IPS DF 4.7 (cell line): ENCODE results near the gene KIAA1614.

Source experiments
- DNase-seq: peaks from one replicate; pipeline ENCODE4 v3.0.0-alpha.2; 2013; ENCODE audit warnings: low spot score; ENCODE audit errors: extremely low read depth

KIAA1614 gene

DNA sequence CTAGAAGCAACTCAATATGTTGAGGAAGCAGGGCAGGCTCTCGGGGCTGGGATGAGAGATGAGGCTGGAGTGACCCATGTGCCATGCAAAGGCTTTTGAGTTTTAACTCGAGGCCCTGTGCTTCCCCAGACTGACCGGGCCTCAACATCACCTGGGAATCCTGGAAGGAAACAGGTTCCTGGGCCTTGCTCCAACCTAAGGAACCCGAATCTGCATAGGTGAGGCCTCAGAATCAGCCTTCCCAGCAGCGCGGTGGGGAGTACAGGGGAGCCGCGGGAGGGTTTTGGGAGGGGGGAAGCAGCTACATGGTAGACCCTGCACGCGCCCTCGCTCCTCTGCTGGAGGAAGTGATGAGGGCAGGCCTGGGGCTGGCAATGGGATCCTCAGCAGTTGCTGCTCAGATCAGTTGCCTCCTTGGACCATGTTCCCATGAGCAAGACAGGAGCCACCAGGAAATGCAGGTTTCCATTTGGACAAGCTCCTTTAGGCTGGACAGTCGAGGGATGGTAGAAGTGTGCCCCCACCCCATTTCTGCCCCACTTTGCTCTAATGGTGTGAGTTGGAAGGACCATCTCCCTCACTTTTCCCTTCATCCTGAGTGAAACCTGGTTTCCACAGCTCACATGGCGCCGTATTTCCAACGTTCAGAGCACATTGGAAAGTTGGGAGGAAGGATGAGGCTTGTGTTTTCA lies 4.5 kb upstream of the KIAA1614 start:
- no peak for DNase-seq

DNA sequence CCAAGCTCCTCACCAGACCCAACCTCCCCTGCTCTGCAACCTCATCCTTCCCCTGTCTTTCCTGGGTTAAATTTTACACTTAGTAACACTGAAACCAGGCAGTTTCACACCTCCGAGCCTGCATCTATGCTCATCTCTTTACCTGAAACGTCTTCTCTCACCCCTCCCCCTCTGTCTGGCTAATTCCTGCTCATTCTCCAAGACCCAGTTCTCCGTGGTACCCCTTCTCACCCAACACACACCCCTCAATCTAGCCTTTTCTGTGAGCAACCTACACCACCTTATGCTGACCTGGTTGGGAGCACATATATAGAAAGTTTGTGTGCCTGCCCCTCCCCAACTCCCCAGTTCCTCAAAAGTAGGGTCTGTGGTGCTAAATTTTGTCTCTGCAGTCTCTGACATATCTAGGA lies 3.7 kb upstream of the KIAA1614 start:
- no peak for DNase-seq

DNA sequence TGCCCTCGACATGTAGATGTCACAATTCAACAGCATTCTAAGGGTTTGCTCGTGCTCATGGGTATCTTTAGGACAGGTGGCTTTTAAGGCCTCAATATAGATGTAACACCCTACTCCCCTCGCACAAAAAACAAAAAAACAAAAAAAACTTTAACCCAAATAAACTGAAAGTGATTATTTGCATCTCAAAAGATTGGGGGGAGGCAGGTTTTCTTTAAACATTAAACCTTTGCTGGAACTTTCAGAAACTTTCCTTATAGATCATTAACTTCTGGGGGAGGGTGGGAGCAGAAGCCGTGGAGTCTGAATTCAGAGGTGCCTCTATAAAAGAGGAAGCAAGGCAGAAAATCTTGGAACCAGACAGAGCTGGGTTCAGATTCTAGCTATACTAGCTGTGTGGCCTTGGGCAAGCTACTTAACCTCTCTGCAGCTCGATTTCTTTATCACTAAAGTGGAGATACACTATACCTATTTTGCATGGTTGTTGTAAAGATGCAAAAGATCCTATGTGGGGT lies 3.2 kb upstream of the KIAA1614 start:
- DNase-seq = no peak

DNA sequence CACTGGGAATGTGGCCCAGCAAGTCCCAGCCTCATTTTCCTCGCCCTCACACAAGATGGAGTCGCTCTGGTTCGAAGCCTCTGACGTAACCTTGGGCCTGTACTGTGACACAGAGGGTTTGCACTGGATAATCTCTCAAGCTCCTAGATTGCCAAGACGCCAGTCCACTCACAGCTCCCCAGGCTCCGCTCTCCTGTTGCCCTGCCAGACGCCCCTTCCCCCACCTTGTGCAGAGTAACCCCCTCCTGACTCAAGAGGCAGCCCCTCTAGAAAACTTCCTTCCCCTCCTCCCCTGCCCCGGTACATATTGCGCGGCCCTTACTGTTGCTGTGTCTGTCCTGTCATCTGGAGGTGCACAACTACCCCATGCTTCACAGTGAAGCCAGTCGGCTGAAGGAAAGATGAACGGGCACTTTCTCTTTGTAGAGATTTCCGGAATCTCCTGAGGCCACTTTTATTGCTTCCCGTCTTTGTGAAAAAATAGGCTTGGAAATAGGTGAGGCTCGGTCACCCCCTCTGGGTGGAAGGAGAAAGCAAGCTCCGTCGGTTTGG lies 981 bp upstream of the KIAA1614 start:
- no peak for DNase-seq

DNA sequence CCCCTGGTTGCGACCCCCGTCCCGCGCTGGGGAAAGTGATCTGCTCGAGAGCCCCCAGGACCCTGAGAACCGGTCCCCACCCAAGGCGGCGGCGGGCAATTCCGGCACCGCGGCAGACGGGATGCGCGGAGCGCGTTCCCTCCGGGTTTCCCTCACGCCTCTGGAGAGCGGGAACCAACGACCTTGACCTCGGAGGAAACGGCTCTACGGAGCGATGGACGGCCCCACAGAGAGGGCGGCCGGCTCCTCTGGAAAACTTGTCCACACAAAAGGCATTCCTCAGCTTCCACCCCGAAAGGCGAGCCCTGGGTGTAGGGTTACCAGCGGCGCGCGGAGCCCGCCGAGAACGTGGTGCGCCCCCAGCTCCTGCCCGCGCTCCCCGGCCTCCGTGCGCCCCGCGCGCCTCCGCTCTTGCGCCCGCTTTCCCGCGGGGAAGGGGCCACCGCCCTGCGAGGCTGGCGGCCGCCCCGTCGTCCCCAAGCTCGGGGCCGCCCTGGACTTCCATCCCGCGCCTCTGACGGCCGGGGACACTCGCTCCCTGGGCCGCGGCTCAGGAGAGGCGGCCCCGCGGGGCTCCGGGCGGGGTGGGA lies 391 bp upstream of the KIAA1614 start:
- no peak for DNase-seq

DNA sequence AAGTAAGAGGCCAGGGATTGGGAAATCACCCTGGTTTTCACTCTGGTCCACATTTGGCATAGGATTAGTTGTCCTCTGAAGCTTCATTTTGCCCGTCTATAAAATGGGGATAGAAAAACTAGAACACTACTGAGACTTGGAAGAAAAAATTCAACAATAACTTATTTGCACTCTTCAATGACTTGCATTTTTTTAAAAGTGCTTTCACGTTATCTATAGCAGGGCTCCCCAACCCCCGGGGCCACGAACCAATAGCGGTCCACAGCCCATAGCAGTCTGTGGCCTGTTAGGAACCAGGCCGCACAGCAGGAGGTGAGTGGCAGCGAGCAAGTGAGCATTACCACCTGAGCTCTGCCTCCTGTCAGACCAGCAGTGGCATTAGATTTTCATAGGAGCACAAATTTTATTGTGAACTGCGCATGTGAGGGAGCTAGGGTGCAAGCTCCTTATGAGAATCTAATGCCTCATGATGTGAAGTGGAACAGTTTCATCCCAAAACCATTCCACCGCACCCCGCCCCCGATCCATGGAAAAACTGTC lies 2.8 kb downstream of the KIAA1614 start:
- DNase-seq = no peak

DNA sequence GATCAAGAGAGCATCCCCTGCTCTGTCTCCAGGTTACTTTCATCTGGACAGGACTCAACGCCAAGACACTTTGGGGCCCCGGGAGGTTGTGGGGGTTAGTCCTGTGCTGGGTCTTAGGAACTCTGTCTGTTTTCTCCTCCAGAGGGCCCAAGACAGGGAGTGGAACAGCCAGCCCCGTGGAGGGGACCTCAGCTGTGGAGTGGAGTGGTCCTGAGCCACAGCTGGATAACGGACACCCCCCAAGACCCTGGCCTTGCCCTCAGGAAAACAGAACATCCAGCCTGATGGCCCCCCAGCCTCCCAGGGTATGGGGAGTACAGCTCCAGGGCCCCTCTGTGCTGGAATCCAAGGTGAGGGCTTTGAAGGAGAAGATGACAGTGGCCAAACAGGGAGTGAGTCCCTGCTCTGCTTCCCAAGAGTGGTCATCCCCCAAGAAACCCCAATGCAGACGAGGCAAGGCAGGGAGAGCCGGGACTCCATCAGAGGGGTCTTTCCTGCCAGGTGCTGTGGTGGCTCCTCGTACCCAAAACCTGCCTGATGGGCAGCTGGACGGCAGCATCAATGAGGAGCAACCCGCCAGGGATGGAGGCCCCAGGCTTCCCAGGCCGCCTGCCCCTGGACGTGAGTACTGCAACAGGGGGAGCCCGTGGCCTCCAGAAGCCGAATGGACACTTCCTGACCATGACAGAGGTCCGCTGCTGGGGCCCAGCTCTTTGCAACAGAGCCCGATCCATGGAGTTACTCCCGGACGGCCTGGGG lies 3.5 kb downstream of the KIAA1614 start:
- no peak for DNase-seq

DNA sequence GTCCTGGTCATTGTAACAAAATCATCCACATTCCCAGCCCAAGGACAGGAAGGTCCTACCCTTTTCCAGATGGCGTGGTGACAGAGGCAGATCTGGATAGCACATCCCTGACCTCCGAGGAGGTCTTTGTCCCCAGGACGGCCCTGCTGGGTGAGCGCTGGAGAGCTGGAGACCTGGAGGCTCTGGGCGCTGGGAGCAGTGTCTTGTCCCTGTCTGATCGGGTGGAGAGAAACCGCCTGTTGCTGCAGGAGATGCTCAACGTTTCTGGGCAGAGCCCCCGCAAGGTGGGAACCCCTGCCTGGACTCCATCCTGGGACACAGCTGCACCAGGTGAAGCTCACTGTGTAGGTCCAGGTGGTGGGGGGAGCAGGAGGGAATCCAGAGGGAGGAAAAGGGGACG lies 4.1 kb downstream of the KIAA1614 start:
- DNase-seq = no peak

DNA sequence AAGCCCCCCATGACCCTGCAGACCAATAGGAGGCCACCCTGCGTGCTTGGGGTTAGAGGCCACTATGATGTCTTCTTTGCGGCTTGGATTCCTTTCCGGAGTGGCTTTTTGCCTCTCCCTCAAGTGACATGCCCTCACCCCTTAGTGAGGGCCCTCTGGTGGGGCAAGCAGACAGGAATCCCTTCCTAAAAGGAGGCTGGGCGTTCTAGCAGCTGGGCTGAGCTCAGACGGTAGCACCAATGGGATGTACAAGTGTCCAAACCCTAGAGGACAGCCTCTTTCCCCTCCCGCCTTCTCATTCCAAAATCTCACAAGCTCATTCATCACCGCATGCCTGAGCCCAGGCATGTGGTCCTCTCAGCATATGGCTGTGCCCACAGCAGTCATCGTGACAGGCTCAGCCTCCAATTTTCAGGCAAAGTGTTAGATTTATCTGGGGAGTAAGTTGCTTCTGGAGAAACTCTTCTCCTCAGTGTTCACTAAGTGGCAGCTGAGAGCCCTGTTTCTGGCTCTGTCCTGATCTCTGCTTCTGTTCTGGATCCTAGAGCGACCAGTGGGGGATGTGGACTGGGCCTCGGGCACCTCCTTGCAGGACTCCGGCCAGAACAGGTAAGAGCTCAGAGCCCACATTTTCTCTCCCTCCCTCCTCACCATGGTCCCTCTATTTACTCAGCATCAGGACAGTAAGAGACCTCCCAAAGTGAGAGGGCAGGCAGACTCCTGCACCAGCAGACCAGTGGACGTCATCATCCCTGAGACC lies 4.8 kb downstream of the KIAA1614 start:
- DNase-seq = no peak

DNA sequence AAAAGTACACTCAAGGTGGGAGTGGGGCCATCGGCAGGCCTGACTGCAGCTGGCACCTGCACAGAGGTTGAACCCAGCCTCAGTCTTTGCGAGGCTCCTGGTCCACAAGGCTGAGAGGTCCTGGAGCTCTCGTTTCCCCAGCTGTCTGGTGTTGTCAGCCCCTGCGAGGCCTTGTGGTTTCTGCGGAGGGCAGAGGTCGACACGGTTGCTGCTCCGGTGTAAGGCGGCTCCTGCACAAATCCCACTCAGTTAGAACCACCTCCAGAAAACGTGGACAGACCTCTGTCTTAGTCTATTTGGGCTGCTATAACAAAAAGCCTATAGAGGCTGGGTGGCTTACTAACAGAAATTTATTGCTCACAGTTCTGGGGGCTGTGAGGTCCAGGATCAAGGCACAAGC lies 5.8 kb downstream of the KIAA1614 start:
- DNase-seq = no peak

DNA sequence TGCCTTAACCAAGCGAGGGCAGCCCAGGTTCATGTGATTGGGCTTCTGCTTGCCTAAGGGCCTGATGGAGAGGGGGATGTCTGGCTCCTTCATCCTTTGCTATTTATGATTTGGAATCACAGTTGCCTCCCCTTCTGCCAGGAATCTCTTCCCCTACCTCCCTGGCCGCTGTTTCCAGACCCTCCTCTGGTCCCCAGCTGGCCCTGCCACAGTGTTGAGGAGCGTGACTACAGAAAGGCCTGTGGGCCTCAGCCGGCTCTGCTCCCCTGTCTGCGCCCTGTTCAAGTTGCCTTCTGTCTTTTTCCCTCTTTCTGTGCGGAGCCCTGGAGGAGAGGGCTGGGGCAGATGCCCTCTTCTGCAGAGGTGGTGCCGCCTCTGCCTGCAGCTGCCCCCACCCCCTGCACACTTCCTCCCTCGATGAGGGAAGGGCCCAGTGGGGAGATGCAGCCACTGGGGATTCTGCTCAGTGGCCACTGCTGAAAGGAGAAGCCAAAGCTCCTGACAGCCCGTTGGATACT lies 6.5 kb downstream of the KIAA1614 start:
- DNase-seq = no peak

DNA sequence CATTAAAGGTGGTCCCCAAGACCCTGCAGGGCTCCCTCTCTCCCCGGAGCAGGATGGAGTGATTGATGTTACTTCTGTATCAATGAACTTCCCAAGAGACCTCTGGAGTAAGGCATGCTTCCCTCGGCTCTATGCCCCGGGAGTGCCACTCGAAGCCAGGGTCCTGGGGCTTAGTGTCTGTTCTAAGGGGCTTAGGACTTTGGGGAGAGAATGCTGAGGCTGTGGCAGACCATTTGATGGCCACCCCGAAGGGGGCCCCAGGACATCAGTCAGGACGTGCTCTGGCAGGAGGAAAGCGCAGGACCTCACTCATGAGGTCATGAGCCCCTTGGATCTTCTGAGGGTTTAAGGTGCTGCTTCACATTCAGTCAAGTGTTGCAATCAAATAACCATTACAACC lies 7.5 kb downstream of the KIAA1614 start:
- no peak for DNase-seq

DNA sequence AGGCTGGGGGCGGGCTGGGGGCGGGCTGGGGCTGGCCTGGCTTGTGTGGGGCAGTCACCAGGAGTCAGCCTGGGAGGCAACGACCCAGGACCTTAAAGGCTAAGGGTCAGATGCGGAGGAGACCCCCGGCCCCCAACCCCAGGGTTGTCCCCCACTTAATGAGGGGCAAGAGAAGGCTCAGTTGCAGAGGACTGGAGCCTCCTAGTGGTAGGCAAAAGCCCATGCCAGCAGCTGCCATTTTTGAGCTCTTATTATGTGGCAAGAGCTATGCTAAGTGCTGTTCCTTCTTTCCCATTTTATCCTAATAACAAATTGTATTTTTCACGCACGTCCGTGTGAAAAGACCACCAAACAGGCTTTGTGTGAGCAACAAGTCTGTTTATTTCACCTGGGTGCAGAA lies 8.0 kb downstream of the KIAA1614 start:
- DNase-seq = no peak

DNA sequence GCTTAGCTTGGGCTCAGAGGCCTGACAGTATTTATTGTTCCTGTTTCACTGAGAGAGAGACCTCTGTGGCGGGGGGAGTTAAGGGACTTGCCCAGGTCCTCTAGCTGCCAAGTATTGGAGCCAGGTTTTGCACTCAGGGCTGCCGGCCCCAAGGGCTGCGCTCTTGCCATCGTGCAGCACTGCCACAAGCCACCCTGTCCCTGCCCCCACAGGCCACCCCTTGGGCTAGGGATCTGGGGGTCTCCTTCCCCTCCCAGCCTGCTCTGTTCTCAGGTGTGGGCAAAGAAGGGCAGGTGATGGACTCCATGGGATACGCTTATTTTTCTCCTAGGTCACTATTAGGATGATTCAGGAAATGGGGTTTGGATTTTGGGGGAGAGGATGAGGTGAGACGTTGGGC lies 8.7 kb downstream of the KIAA1614 start:
- no peak for DNase-seq

DNA sequence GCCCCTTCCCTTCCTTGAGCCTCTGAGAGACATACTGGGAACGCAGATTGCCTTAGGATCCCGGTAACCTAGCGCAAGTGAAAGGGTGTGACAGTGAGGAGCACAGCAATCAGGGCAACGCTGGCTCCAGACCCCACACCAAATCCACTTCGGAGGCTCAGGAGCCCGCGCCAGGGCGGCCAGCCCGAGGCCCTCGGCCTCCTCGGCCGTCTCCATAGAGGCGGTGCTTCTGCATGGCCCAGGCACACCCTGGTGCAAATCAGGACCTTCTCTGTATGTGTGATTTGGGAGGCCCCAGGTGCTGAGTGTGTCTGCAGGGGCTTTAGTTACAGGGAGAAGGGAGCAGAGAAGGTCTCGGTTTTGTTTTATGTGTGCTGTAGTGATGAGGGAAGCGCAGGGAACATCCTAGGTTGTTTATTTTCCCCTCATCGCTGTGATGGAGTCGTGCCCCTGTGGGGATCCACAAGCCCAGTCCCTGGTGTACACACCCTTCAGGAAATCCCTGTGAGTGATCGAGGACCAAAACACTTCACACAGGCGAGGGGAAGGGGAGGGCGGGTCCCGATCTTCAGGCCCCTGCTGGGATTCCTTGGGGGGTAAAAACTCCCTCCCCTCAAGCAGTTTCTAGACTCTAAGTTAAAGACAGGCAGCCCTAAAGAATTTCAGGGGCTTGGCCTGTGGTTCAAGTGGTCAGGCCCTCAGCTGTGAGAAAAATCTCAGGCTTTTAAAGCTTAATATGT lies 9.4 kb downstream of the KIAA1614 start:
- no peak for DNase-seq

DNA sequence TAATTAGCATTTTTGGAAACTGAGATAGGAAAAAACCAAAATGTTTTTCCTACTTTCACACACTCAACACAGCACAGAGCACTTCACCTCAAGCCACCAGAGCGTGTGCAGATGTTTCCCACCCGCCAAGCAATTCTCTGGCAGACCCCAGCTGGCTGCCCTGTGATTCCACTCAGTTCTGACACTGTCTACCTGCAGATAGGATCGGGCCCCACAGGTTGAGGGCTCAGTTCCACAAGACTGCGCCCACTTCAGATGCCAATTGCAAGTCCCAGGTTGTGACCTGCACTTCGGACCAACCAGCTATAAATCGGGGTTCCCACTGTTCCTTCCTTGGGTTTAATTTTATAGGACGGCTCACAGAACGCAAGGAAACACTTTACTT lies 9.9 kb downstream of the KIAA1614 start:
- no peak for DNase-seq

DNA sequence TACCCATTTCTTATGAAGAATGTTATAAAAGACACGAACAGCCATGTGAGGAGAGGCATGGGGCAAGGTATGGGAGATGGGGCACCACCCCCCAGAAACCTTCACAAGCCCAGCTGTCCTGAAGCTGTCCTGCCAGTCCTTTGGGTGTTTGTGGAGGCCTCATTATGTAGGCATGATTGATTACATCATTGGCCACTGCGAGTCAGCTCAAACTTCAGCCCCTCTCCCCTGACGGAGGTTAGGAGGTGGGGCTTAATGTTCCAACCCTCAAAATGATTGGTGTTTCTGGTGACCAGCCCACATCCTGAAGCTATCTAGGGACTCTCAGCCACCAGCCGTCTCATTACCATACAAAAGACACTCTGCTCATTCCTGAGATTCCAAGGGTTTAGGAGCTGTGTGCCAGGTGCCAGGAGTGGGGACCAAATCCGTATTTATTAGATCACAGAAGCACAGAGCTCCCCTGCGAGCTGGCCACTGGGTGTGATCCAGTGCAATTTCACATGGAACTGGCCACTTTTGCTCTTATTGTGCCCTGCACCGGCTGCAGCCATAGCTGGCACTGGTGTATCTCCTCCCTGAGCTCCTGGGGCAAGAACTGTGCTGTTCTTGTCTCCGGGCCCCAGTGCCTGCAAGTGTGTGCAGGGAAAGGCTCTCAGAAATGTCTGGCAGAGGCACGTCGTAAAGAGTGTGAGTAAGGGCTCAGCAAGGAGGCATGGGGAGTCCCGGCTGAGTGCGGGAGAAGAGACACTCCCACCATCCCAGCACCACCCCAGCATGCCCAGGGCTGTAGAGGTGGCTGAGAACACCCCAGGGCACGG lies 10.5 kb downstream of the KIAA1614 start:
- DNase-seq = peak; percentile 95

DNA sequence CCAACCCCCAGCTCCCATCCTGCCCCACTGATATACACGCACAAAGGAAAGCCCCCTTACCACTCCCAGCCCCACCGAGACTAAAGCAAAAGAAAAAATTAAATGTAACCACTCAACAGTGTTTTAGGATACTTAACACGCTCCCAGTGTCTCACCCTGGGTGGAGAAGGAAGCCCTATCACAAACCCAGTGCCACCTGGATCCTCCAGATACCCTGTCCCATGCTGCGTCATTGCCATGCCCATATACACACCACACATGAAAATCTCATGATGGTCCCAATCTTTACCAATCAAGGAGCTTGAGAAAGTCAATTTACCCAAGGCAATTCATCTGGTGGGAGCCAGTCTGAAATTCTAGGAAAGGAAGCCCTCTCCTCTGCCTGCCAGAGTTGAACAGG lies 11.2 kb downstream of the KIAA1614 start:
- no peak for DNase-seq

DNA sequence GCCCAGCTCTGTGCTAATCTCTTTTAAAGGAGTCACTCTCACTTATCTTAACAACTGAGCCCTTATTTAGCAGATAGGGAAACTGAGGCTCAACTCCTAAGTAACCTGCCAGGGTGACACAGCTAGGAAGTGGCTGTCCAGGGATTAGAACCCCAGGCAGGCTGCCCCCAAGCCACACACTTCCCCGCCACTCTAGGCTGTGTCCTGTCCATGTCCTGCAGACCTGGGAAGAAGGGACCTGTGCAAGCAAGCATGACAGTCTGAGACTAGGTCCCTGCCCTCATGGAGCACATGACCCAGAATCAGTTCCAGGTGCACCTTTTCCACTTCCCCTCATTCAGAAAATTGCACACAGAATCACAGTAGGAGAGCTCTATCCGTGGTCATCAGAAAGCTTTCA lies 12.2 kb downstream of the KIAA1614 start:
- no peak for DNase-seq
